H1 (cell line): ENCODE data around the gene YIF1A.

Source experiments
- CTBP2 ChIP-seq: IDR thresholded peaks from 2 replicates; pipeline ENCODE4 v1.7.0; 2011; ENCODE audit warnings: borderline replicate concordance, mild to moderate bottlenecking, moderate library complexity, mixed read lengths, low read length; ENCODE audit not compliant: insufficient read depth, insufficient read length
- EZH2 ChIP-seq: fragments of 200-600 bp; sonication (generic); IDR thresholded peaks from 2 replicates; pipeline ENCODE4 v1.7.1; 2012; ENCODE audit warnings: low read depth, mild to moderate bottlenecking, moderate library complexity, low read length, inconsistent platforms; ENCODE audit not compliant: severe bottlenecking
- KDM5A ChIP-seq: fragments of 200-600 bp; IDR thresholded peaks from 2 replicates; pipeline ENCODE4 v1.7.1; 2012; ENCODE audit warnings: mild to moderate bottlenecking, low read length, inconsistent platforms, mixed read lengths
- MAFK ChIP-seq: IDR thresholded peaks from 2 replicates; pipeline ENCODE4 v1.6.1; 2012; ENCODE audit warnings: low read depth, mild to moderate bottlenecking, improper control_type of control experiment, low read length
- MAX ChIP-seq: IDR thresholded peaks from 2 replicates; pipeline ENCODE4 v1.6.1; 2012; ENCODE audit warnings: inconsistent platforms
- POLR2AphosphoS5 ChIP-seq: IDR thresholded peaks from 2 replicates; pipeline ENCODE4 v1.6.1; 2011; ENCODE audit warnings: low read depth, low read length
- YY1 ChIP-seq: IDR thresholded peaks from 2 replicates; pipeline ENCODE4 v1.6.1; 2011; ENCODE audit warnings: low read depth, mild to moderate bottlenecking, low read length
- TF ChIP-seq, protein P1 (sequence below), 3 experiments: IDR thresholded peaks; 1 replicate in 2 of 3; 2 replicates in 1 of 3; pipeline versions ENCODE4 v1.5.1 to v1.6.1; 2011; ENCODE audit warnings: low read length in 3 of 3, mild to moderate bottlenecking in 3 of 3, inconsistent platforms in 2 of 3, low read depth in 1 of 3, moderate library complexity in 1 of 3; ENCODE audit not compliant: insufficient read depth in 1 of 3; ENCODE audit errors: control extremely low read depth in 1 of 3
- TF ChIP-seq, protein P2 (sequence below): IDR thresholded peaks from 2 replicates; pipeline ENCODE4 v1.6.1; 2011; ENCODE audit warnings: low read depth, mild to moderate bottlenecking, low read length; ENCODE audit not compliant: insufficient read depth

DNA sequence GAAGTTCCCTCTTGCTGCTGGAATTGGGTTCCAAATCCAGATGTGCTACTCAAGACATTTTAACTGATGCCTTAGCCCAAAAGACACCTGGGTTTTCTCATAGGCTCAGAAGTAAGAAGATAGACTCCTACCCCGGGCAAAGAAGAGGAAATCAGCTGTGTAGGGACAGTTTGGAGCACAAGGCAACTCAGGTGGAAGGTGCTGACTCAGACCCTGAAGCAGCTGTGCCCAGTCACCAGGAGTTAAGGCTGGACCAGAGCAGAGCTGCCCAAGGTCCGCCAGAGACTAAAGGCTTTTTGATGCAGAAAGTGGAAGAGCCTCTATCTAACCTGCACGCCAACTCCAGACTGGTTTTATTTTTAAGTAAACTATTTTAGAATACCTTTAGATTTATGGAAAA, 41.1 kb downstream of the YIF1A start:
- TF ChIP-seq, protein P1, sequence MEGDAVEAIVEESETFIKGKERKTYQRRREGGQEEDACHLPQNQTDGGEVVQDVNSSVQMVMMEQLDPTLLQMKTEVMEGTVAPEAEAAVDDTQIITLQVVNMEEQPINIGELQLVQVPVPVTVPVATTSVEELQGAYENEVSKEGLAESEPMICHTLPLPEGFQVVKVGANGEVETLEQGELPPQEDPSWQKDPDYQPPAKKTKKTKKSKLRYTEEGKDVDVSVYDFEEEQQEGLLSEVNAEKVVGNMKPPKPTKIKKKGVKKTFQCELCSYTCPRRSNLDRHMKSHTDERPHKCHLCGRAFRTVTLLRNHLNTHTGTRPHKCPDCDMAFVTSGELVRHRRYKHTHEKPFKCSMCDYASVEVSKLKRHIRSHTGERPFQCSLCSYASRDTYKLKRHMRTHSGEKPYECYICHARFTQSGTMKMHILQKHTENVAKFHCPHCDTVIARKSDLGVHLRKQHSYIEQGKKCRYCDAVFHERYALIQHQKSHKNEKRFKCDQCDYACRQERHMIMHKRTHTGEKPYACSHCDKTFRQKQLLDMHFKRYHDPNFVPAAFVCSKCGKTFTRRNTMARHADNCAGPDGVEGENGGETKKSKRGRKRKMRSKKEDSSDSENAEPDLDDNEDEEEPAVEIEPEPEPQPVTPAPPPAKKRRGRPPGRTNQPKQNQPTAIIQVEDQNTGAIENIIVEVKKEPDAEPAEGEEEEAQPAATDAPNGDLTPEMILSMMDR (IDR thresholded peaks at IDR 0.05; ENCODE audit: control extremely low read depth in 1 of 3, insufficient read depth in 1 of 3, low read depth in 1 of 3, low read length in 3 of 3), result no peak
- TF ChIP-seq YY1 (no peak), POLR2AphosphoS5 (no peak), EZH2 (no peak), CTBP2 (no peak), MAX (no peak), MAFK (no peak), KDM5A (no peak)
- TF ChIP-seq, protein P2, sequence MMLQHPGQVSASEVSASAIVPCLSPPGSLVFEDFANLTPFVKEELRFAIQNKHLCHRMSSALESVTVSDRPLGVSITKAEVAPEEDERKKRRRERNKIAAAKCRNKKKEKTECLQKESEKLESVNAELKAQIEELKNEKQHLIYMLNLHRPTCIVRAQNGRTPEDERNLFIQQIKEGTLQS, result no peak
